GM10266 (cell line): Measurements from ENCODE around the gene ERO1A.
A peak's percentile ranks its signal among the peaks of the same experiment; 100 is the strongest.

Experiments used
- DNase-seq: peaks from one replicate; pipeline ENCODE4 v3.0.0; 2012; ENCODE audit errors: extremely low spot score
- CTCF ChIP-seq: IDR thresholded peaks from 2 replicates; pipeline ENCODE4 v1.5.1; 2012; ENCODE audit warnings: mild to moderate bottlenecking, low read depth; ENCODE audit not compliant: control insufficient read depth, insufficient read depth; ENCODE audit errors: missing control alignments

The ERO1A gene

GRCh38 chr14:52695481-52696091, at the start of gene ERO1A:
ERO1A (minus strand) TSS chr14:52695558; CDS start chr14:52695481, 77 bp downstream.
- TF ChIP-seq CTCF, result peak; percentile 26
- peak; percentile 83 for DNase-seq

- DNase-seq, result no peak
- no peak for TF ChIP-seq CTCF
Observed at GRCh38 chr14:52741865-52742264, 46.5 kb upstream of the ERO1A start.

GRCh38 chr14:52740751-52741150, 45.4 kb upstream of the ERO1A start:
- DNase-seq, result no peak

GRCh38 chr14:52738409-52738808, 43.1 kb upstream of the ERO1A start:
- TF ChIP-seq CTCF, result no peak
- DNase-seq, result no peak

More at GRCh38 chr14:52740751-52741150, 45.4 kb upstream of the ERO1A start:
- TF ChIP-seq CTCF, result no peak

GRCh38 chr14:52735921-52736489, 40.6 kb upstream of the ERO1A start:
- no peak for TF ChIP-seq CTCF
- no peak for DNase-seq

GRCh38 chr14:52733824-52734223, 38.5 kb upstream of the ERO1A start:
- no peak for DNase-seq

More at GRCh38 chr14:52733824-52734223, 38.5 kb upstream of the ERO1A start:
- TF ChIP-seq CTCF, result no peak
